ENCODE results near the gene KCNB1.

DNA sequence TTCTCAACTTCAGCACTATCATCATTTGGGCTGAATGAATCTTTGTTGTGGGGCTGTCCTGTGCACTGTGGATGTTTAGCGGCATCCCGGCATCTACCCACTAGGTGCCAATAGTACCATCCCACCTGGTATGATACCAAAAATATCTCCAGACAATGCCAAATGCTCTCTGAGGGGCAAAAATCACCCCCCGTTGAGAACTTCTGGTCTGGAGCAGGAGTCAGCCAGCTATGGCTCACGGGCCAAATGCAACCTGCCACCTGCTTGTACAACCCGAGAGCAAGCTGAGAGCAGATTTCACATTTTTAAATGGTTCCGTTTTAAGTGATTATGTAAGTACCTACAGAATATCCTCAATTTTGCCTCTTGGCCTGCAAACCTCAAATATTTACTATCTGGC lies 26.8 kb downstream of the KCNB1 start:
- TF ChIP-seq, protein P1, sequence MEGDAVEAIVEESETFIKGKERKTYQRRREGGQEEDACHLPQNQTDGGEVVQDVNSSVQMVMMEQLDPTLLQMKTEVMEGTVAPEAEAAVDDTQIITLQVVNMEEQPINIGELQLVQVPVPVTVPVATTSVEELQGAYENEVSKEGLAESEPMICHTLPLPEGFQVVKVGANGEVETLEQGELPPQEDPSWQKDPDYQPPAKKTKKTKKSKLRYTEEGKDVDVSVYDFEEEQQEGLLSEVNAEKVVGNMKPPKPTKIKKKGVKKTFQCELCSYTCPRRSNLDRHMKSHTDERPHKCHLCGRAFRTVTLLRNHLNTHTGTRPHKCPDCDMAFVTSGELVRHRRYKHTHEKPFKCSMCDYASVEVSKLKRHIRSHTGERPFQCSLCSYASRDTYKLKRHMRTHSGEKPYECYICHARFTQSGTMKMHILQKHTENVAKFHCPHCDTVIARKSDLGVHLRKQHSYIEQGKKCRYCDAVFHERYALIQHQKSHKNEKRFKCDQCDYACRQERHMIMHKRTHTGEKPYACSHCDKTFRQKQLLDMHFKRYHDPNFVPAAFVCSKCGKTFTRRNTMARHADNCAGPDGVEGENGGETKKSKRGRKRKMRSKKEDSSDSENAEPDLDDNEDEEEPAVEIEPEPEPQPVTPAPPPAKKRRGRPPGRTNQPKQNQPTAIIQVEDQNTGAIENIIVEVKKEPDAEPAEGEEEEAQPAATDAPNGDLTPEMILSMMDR (IDR thresholded peaks at IDR 0.05) = no peak
- TF ChIP-seq POLR2A (IDR thresholded peaks at IDR 0.05) = no peak

Measured in stomach (tissue), 4 donors.